NCI-H774 (cell line): Measurements from ENCODE around the gene KDM6A.
"Not testable (repeated sequence)": the region's sequence is repeated elsewhere in the genome, so short reads cannot be mapped to it uniquely, and the experiment has no call there.

Experiments used
- DNase-seq: peaks from one replicate; lab custom pipeline; 2025; lab: John Stamatoyannopoulos, UW

Gene KDM6A

GRCh38 chrX:44889824-44890223 is 16.8 kb downstream of the KDM6A start:
- DNase-seq, result no peak

GRCh38 chrX:44890247-44890646 is 17.3 kb downstream of the KDM6A start:
- no peak for DNase-seq

GRCh38 chrX:44890687-44891086 is 17.7 kb downstream of the KDM6A start:
- DNase-seq, result not testable (repeated sequence)

GRCh38 chrX:44891642-44892041 is 18.7 kb downstream of the KDM6A start:
- no peak for DNase-seq

GRCh38 chrX:44896876-44897186 is 23.8 kb downstream of the KDM6A start:
- DNase-seq, result no peak

GRCh38 chrX:44897539-44897938 is 24.6 kb downstream of the KDM6A start:
- DNase-seq, result no peak

GRCh38 chrX:44898411-44899221 is 25.6 kb downstream of the KDM6A start:
- DNase-seq, result peak; percentile 13

GRCh38 chrX:44899946-44900345 is 27.0 kb downstream of the KDM6A start:
- DNase-seq, result no peak

- no peak for DNase-seq
Measured at GRCh38 chrX:44903107-44903506, 30.1 kb downstream of the KDM6A start.

- DNase-seq, result no peak
Measured at GRCh38 chrX:44903830-44904530, 31.0 kb downstream of the KDM6A start.

- no peak for DNase-seq
Measured at GRCh38 chrX:44904542-44905115, 31.6 kb downstream of the KDM6A start.

GRCh38 chrX:44906041-44906440 is 33.1 kb downstream of the KDM6A start:
- DNase-seq, result no peak

- DNase-seq, result no peak
Measured at GRCh38 chrX:44906542-44906941, 33.6 kb downstream of the KDM6A start.

- DNase-seq, result no peak
Measured at GRCh38 chrX:44908153-44908552, 35.2 kb downstream of the KDM6A start.

- no peak for DNase-seq
Measured at GRCh38 chrX:44908827-44909226, 35.8 kb downstream of the KDM6A start.

- DNase-seq, result not testable (repeated sequence)
Measured at GRCh38 chrX:44910508-44910907, 37.5 kb downstream of the KDM6A start.

- DNase-seq, result not testable (repeated sequence)
Measured at GRCh38 chrX:44911074-44911600, 38.1 kb downstream of the KDM6A start.

GRCh38 chrX:44913656-44914531 is 40.9 kb downstream of the KDM6A start:
- no peak for DNase-seq

- no peak for DNase-seq
Measured at GRCh38 chrX:44914532-44915198, 41.7 kb downstream of the KDM6A start.

- no peak for DNase-seq
Measured at GRCh38 chrX:44915361-44915868, 42.4 kb downstream of the KDM6A start.

- no peak for DNase-seq
Measured at GRCh38 chrX:44918722-44919121, 45.7 kb downstream of the KDM6A start.
